Activated naive CD8-positive, alpha-beta T cell treated with anti-CD3 and anti-CD28 coated beads, Interleukin-2, amount 50 U/mL, for 16 hours (primary cell): ENCODE data around the gene SAMD11.
"Not testable (repeated sequence)": the region's sequence is repeated elsewhere in the genome, so short reads cannot be mapped to it uniquely, and the experiment has no call there.

Experiments
- DNase-seq: peaks from one replicate; pipeline ENCODE4 v3.0.0-alpha.2; 2020; ENCODE audit warnings: low read depth, low spot score

Gene SAMD11, protein sequence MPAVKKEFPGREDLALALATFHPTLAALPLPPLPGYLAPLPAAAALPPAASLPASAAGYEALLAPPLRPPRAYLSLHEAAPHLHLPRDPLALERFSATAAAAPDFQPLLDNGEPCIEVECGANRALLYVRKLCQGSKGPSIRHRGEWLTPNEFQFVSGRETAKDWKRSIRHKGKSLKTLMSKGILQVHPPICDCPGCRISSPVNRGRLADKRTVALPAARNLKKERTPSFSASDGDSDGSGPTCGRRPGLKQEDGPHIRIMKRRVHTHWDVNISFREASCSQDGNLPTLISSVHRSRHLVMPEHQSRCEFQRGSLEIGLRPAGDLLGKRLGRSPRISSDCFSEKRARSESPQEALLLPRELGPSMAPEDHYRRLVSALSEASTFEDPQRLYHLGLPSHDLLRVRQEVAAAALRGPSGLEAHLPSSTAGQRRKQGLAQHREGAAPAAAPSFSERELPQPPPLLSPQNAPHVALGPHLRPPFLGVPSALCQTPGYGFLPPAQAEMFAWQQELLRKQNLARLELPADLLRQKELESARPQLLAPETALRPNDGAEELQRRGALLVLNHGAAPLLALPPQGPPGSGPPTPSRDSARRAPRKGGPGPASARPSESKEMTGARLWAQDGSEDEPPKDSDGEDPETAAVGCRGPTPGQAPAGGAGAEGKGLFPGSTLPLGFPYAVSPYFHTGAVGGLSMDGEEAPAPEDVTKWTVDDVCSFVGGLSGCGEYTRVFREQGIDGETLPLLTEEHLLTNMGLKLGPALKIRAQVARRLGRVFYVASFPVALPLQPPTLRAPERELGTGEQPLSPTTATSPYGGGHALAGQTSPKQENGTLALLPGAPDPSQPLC

DNA sequence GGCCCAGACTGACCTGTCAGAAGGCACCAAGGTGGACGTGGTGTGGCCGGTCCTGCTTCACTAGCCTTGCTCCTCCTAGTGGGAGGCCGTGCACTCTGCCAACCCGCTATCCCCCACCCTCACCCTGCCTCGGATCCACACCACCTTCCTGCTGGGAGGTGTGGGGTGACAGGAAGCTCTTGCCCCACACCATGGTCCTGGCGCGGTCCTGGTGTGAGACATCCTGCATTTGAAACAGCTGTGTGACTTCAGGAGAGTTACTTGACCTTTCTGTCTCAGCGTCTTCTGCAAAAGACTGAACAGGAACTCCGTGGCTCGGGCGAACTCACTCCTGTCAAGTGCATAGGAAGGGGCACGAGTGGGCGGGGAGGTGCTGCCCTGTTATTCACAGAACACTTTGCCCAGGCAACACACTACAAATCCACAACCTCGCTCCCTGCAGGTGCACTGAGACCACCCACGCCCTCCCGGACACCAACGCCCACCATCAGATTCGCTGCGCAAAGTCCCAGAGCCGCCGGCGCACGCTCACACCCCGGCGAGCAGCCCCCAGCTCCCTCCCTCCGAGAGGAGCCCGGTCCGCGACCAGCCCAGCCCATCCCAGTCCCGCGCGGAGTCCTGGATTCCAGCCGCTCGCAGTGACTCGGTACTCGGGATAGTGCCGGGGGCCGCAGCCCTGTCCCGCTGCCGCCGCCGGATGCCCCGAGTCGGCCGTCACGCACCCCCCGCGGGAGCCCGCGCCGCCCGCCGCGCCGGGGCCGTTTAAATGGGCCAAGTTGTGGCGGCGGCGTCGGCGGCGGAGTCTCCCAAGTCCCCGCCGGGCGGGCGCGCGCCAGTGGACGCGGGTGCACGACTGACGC, at the start of gene SAMD11:
SAMD11 (plus strand) TSS at position 793 of the 860 bp plus-strand sequence. CDS start 509 bp downstream, outside the sequence.
- DNase-seq, result peak; percentile 28

GRCh38 chr1:876428-877208, 47.1 kb upstream of the SAMD11 start:
- DNase-seq, result not testable (repeated sequence)

- DNase-seq, result not testable (repeated sequence)
Observed at GRCh38 chr1:877209-877986, 46.3 kb upstream of the SAMD11 start.

DNA sequence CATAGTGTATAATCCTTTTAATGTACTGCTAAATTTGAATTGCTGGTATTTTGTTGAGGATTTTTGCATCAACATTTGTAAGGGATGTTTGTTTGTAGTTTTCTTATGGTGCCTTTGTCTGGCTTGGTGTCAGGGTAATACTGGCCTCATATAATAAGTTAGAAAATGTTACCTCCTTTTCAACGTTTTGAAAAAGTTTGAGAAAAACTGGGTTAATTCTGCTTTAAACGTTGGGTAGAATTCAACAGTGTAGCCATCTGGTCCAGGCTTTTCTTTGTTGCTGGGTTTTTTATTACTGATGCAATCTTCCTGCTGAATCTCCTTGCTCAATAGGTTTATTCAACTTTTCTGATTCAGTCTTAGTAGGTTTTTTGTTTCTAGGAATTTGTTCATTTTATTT, 43.2 kb upstream of the SAMD11 start:
- not testable (repeated sequence) for DNase-seq

DNA sequence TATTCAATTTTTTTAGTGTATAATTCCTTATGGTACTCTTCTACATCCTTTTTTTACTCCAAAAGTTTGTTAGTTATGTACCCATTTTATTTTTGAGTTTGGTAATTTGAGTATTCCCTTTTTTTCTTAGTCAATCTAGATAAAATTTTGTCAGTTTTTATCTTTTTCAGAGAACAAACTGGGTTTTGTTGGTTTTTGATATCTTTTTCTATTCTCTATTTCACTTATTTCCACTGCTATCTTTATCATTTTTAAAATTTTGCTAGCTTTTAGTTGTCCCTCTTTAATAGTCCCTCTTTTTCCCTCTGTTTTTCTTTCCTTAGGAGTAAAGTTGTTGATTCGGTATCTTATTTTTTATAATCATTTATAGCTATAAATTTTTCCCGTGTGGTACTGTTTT, 42.8 kb upstream of the SAMD11 start:
- DNase-seq, result not testable (repeated sequence)

GRCh38 chr1:886311-886710, 37.4 kb upstream of the SAMD11 start:
- no peak for DNase-seq

DNA sequence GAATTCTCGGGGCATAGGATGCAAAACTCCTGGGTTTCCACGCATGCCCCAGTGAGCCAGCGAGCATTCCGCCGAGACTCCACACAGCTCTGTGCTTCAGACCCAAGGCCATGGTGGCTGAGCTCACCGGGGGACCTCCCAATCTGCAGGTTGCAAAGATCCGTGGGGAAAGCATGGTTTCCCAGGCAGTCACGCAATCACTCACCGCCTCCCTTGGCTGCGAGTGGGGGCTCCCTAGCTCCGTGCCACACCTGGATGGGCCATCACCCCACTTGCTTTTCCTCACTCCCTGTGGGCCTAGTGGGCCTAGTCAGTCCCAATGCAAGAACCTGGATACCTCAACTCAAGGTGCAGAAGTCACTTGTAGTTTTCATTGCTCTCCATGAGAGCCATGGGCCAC, 37.0 kb upstream of the SAMD11 start:
- DNase-seq, result no peak

- DNase-seq, result no peak
Observed at GRCh38 chr1:888297-888696, 35.4 kb upstream of the SAMD11 start.

DNA sequence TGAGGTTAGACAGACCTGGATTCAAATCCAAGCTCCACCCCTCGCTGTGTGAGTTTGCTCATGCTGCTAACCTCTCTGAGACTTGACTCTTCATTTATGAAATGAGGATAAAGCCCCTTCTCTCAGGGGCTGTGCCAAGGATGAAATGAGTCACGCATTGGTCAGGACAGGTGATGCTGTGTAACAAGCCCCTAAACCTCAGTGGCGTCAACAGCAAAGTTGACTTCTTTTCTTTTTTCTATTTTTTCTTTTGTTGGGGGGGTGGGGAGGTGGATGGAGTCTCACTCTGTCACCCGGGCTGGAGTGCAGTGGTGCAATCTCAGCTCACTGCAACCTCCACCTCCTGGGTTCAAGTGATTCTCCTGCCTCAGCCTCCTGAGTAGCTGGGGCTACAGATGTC, 33.9 kb upstream of the SAMD11 start:
- DNase-seq, result not testable (repeated sequence)

DNA sequence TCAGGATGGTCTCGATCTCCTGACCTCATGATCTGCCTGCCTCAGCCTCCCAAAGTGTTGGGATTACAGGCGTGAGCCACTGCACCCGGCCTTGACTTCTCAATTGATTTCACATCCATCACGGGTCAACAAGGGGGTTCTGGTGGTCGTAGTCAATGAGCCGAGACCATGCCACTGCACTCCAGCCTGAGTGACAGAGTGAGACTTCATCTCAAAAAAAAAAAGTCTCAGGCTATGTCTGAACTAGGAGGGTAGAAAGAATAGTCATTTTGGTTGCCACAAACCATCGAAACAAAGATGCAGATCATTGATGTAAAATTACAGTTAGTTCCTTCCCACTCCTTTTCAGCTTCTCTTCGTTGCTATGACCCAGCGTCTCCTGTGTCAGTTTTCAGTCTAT, 33.5 kb upstream of the SAMD11 start:
- not testable (repeated sequence) for DNase-seq

DNA sequence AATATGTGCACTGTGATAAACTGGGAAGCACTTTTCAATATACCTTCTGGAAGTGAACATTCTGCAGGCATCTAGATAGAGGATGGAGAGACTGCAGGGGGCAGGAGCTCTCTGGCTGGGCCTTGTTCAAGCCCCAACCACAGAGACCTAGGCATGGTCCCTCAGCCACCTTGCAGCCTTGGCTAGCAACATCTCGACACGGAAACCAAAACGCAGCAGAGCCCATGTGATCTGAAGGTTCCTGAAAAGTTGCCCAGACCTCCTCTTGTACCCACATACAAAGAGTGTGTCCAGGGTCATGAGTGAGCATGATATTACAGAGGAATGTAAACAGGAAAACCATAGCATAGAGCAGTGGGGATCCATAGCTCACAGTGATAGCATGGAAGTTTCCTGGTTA, 33.1 kb upstream of the SAMD11 start:
- no peak for DNase-seq

GRCh38 chr1:897226-897625, 26.5 kb upstream of the SAMD11 start:
- DNase-seq, result no peak

DNA sequence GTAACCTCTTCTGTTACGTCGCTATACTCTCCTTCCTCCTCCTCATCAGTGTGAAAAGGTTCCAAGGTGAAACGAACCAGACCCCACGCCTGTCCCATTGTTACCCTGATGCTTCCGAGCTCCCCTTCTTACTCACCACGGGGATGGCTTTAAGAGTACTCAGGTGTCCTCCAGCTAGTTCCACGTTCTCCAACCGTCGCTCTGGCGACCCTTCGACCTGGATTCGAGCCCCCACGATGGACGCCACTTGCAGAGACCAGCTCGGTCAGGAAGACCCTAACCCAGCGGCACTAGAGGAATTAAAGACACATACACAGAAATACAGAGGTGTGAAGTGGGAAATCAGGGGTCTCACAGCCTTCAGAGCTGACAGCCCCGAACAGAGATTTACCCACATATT, 25.8 kb upstream of the SAMD11 start:
- DNase-seq, result not testable (repeated sequence)

DNA sequence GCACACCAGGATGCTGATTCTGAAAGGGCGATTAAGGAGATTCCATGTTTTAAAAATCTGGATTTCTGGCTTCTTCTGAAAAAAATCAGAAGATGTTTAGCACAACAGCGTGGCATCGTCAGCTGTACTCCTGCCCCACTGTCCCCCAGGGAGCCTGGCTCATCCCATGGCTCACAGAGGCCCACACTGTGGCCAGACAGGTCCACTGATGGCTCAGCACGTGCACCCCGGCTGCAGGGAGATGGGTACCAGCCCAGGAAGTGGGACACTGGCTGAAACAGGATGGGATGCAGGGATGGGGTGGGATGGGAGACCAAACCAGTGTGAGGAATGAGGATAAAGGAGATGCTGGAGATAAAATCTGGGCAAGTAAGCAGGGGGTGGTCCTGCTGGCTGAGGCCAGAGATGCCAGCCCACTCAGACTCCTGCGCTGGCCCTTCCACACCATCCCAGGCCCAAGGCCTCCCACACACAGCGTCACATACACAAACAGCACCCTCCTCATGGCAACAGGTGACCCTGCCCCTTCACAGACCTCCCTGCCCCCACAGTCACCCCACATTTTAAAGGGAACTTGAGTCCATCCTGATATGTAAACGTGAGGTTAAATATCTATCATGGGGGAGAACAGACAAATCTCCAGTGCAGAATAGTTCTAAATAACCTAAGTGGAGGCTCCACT, 23.9 kb upstream of the SAMD11 start:
- DNase-seq, result no peak

GRCh38 chr1:901108-901859, 22.4 kb upstream of the SAMD11 start:
- DNase-seq, result no peak

GRCh38 chr1:902802-903201, 20.9 kb upstream of the SAMD11 start:
- no peak for DNase-seq

DNA sequence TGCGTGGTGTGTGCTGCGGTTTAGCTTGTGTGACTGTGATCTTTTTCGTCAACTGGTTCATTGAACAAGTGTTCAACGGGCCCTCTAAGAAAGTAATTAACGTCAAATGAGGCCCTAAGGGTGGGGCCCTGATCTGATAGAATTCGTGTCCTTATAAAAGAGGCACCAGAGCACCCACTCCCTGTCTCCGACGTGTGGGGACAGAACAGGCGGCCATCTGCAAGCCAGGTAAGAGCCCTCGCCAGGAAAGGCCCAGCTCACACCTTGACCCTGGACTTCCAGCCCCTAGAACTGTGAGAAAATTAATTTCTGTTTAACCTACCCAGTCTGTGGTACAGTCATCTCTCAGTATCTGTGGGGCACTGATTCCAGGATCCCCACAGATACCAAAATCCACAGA, 20.4 kb upstream of the SAMD11 start:
- DNase-seq, result no peak

DNA sequence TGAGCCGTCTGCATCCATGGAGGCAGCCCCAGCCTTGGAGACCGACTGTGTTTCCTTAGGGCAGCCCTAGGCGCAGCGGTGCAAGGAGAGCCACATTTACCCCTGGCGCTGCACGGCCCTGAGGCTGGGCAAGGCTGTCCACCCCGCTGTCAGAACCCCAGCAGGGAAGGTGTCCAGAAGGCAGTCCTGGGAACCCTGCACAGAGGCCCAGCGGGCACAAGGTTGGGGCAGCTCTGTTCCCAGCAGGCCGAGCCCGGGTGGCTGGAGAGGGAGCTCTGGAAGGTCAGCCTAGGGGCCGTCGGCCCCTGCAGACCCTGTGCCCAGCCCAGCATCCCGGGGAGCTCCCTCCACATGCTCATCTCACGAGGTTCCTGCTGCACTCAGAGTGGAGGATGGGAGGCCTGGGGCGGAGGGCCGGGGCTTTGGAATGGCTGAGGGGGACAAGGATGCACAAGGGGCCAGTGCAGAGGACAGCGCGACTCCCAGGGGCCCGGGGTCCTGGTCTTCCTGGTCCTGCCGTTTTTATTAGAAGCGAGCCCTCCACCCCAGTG, 19.9 kb upstream of the SAMD11 start:
- no peak for DNase-seq
